ENCODE results near the gene LRRD1. TPM values are rescaled to one million over a fixed set of nuclear protein-coding genes. Genes with fewer than 3 reads are reported as not detected.

LRRD1 gene
- total RNA-seq, 3 donors from 2014 or later (not counting 1 experiment from before 2014, with no cell fraction given), result not detected

- Mint-ChIP-seq H3K27ac (no peak overlapping the region), H3K4me3 (no peak overlapping the region), H3K9me3 (no peaks in the 10 kb centered on the region), H3K4me1 (peaks cover 36% of the 10 kb centered on the region in 2 donors), H3K36me3 (no peaks in the 10 kb centered on the region), H3K27me3 (ENCODE audit: low read depth in 2 of 2) (no peaks in the 10 kb centered on the region)
- ATAC-seq (no peak), DNase-seq (no peak)
- H3K4me1 ChIP-seq (ENCODE audit: control insufficient read depth, insufficient read depth, low read length), result peaks cover 14% of the 10 kb centered on the region
- no peak for TF ChIP-seq CTCF (IDR thresholded peaks at IDR 0.05)
- no peak overlapping the region for H3K27ac ChIP-seq (ENCODE audit: low read length)
- H3K4me3 ChIP-seq (ENCODE audit: low read length), result no peak overlapping the region
- intact Hi-C loops (cut with micrococcal nuclease), result loop anchor here (5.0 to 10.0 kb wide), 2 partner anchors 183 to 1785 kb away; partner anchors contain the start of gene GTPBP10
- WGBS (ENCODE audit: insufficient coverage), result 97% methylated on average over 3 of the region's 4 CpGs
- peaks cover 14% of the 10 kb centered on the region for H3K36me3 ChIP-seq (ENCODE audit: control insufficient read depth, insufficient read depth, low read length)
- H3K9me3 ChIP-seq (ENCODE audit: control insufficient read depth, insufficient read depth, low read length), result no peaks in the 10 kb centered on the region
- no peaks in the 10 kb centered on the region for H3K27me3 ChIP-seq (ENCODE audit: control insufficient read depth, insufficient read depth, low read length)
Measured at GRCh38 chr7:92131764-92132330, 47.1 kb downstream of the LRRD1 start.

DNA sequence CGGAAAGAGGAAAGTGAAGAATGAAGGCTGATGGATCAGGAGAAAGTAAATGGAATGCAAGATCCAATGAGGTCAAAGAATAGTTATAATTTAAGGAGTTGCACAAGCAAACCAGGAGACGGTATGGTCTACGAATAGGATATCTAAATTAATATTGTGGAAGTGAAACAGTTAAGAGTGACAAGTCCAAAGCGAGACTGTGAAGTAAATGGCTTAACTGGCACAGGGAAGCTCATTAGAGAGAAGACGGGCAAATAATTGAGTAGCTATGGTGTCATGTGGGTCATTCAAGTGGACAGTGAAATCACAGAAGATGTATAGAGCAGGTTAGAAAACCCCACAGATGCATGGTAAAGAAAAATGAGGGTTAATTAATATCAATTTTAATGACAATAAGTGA is 47.8 kb downstream of the LRRD1 start:
- H3K9me3 ChIP-seq (ENCODE audit: control insufficient read depth, insufficient read depth, low read length), result no peaks in the 10 kb centered on the region
- no peak for TF ChIP-seq CTCF (IDR thresholded peaks at IDR 0.05)
- peaks cover 14% of the 10 kb centered on the region for H3K36me3 ChIP-seq (ENCODE audit: control insufficient read depth, insufficient read depth, low read length)
- DNase-seq (no peak), ATAC-seq (no peak)
- no peak overlapping the region for H3K4me3 ChIP-seq (ENCODE audit: low read length)
- H3K9me3 Mint-ChIP-seq, result no peaks in the 10 kb centered on the region
- H3K27ac ChIP-seq (ENCODE audit: low read length), result no peak overlapping the region
- H3K27me3 Mint-ChIP-seq (ENCODE audit: low read depth in 2 of 2), result no peaks in the 10 kb centered on the region
- 90% methylated on average over 5 of the region's 5 CpGs for WGBS (ENCODE audit: insufficient coverage)
- intact Hi-C loops (cut with micrococcal nuclease), result loop anchor here (5.0 to 10.0 kb wide), 2 partner anchors 184 to 1784 kb away; partner anchors contain the start of gene GTPBP10
- peaks cover 14% of the 10 kb centered on the region for H3K4me1 ChIP-seq (ENCODE audit: control insufficient read depth, insufficient read depth, low read length)
- no peaks in the 10 kb centered on the region for H3K36me3 Mint-ChIP-seq
- no peaks in the 10 kb centered on the region for H3K27me3 ChIP-seq (ENCODE audit: control insufficient read depth, insufficient read depth, low read length)
- H3K27ac Mint-ChIP-seq, result peak overlapping the region in 1 of 2 donors; percentile 29
- peaks cover 35 to 36% of the 10 kb centered on the region in 2 donors for H3K4me1 Mint-ChIP-seq
- no peak overlapping the region for H3K4me3 Mint-ChIP-seq

GRCh38 chr7:92121681-92122080 is 57.3 kb downstream of the LRRD1 start:
- H3K27ac Mint-ChIP-seq, result no peak overlapping the region
- Histone ChIP-seq H3K4me3 (ENCODE audit: low read length) (no peak overlapping the region), H3K27me3 (ENCODE audit: control insufficient read depth, insufficient read depth, low read length) (no peaks in the 10 kb centered on the region), H3K36me3 (ENCODE audit: control insufficient read depth, insufficient read depth, low read length) (peaks cover 36% of the 10 kb centered on the region), H3K27ac (ENCODE audit: low read length) (no peak overlapping the region), H3K4me1 (ENCODE audit: control insufficient read depth, insufficient read depth, low read length) (no peaks in the 10 kb centered on the region), H3K9me3 (ENCODE audit: control insufficient read depth, insufficient read depth, low read length) (no peaks in the 10 kb centered on the region)
- TF ChIP-seq CTCF (IDR thresholded peaks at IDR 0.05), result no peak
- intact Hi-C loops (cut with micrococcal nuclease), result no loop called here
- H3K9me3 Mint-ChIP-seq, result no peaks in the 10 kb centered on the region
- DNase-seq, result no peak
- no peak overlapping the region for H3K4me3 Mint-ChIP-seq
- peaks cover 0 to 20% of the 10 kb centered on the region in 2 donors for H3K4me1 Mint-ChIP-seq
- ATAC-seq, result no peak
- no peaks in the 10 kb centered on the region for H3K27me3 Mint-ChIP-seq (ENCODE audit: low read depth in 2 of 2)
- H3K36me3 Mint-ChIP-seq, result peaks cover 31% of the 10 kb centered on the region

- Mint-ChIP-seq H3K36me3 (peaks cover 43% of the 10 kb centered on the region), H3K9me3 (no peaks in the 10 kb centered on the region), H3K4me3 (no peak overlapping the region), H3K27ac (no peak overlapping the region), H3K27me3 (ENCODE audit: low read depth in 2 of 2) (no peaks in the 10 kb centered on the region), H3K4me1 (peaks cover 0 to 25% of the 10 kb centered on the region in 2 donors)
- Histone ChIP-seq H3K9me3 (ENCODE audit: control insufficient read depth, insufficient read depth, low read length) (no peaks in the 10 kb centered on the region), H3K27ac (ENCODE audit: low read length) (no peak overlapping the region), H3K27me3 (ENCODE audit: control insufficient read depth, insufficient read depth, low read length) (no peaks in the 10 kb centered on the region), H3K4me3 (ENCODE audit: low read length) (no peak overlapping the region), H3K36me3 (ENCODE audit: control insufficient read depth, insufficient read depth, low read length) (peaks cover 38% of the 10 kb centered on the region), H3K4me1 (ENCODE audit: control insufficient read depth, insufficient read depth, low read length) (no peaks in the 10 kb centered on the region)
- DNase-seq (no peak), ATAC-seq (no peak)
- WGBS (ENCODE audit: insufficient coverage), result 100% methylated on average over 1 of the region's 1 CpG
- TF ChIP-seq CTCF (IDR thresholded peaks at IDR 0.05), result no peak
- intact Hi-C loops (cut with micrococcal nuclease), result no loop called here
Measured at GRCh38 chr7:92119213-92119759, 59.7 kb downstream of the LRRD1 start.
